ENCODE data around the gene NME7. TPM values are rescaled to one million over a fixed set of nuclear protein-coding genes. Genes with fewer than 3 reads are reported as not detected.
A peak's percentile ranks its signal among the peaks of the same experiment; 100 is the strongest.
"Not testable (repeated sequence)": the region's sequence is repeated elsewhere in the genome, so short reads cannot be mapped to it uniquely, and the experiment has no call there.

The NME7 gene
- total RNA-seq, 1 experiment from 2014 or later, result 67.1 TPM

DNA sequence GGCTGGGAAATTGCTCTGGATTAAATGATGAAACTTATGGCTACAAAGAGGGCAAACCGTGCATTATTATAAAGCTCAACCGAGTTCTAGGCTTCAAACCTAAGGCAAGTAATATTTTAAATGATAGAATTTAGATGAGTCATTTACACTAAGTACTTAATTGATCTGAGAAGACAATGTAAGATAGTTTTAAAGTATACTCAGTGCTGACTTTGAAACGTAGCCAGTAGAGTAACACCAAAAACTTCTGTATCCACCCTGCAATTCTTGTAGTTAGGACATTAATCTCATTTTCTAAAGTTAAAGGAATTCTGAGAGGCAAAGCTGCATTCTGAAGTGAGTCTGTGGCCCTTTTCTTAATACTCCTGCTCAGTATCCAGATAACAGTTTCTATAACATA, 240.3 kb downstream of the NME7 start:
- no peak for DNase-seq (ENCODE audit: low read depth)

DNA sequence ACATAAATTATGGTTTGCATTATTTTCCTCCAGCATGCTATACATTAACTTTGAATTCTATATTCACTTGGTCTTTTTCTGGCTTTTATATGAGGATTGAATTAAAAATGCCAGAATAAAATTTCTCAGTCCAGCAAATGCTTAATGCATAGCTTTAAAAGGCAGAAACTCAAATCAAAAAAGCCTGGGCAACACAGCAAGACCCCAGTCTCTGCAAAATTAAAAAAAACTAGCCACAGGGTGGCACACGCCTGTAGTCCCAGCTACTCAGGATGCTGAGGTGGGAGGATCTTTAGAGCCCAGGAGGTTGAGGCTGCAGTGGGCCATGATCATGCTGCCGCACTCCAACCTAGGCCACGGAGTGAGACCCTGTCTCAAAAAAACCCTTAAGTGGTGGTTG, 241.3 kb downstream of the NME7 start:
- DNase-seq (ENCODE audit: low read depth), result no peak

DNA sequence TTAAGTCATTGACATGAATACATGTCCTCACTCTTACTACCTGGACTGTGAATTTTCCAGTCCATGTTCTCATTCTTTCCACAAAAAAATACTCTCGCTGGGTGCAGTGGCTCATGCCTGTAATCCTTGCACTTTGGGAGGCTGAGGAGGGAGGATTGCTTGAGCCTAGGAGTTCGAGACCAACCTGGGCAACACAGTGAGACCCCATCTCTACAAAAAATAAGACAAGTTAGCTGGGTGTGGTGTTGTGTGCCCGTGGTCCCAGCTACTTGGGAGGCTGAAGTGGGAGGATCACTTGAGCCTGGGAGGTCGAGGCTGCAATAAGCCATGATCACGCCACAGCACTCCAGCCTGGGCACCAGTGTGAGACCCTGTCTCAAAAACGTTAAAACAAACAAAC, 242.0 kb downstream of the NME7 start:
- DNase-seq (ENCODE audit: low read depth), result not testable (repeated sequence)

DNA sequence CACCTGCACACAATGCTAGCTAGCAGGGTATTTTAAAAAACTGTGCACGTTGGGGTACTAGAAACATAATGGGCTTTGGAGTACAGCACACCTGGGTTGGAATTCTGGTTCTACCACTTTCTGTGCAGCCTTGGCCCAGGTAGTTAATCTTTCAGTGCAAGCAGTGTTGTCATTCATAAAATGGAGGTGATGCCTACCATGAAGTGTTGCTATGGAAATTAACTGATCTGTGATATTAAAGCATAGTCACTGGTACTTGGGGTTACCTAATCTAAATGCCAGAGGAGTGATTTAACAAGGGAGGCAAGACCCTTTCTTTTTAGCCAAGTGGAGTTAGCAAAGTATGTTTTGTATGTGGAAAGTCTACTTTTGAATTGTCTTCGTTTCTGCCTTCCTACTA, 243.1 kb downstream of the NME7 start:
- DNase-seq (ENCODE audit: low read depth), result no peak

DNA sequence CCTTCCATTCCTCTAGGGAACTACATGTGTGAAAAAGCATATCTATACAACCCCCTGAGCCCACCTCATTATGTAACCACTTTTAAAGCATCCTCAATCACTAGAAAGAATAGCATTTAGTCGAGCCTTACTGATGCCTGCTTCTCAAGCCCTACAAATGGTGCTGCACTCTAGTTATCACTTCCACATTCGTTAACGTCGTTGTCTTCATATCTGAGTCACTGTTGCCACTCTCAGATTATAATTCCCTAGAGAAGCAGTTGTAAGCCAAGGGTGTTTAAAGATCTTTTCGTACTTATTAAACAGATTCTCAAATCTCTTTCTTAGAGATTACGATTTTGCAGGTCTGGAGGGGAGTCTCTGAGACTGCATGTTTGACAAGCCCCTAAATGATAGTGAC, 244.6 kb downstream of the NME7 start:
- no peak for DNase-seq (ENCODE audit: low read depth)

DNA sequence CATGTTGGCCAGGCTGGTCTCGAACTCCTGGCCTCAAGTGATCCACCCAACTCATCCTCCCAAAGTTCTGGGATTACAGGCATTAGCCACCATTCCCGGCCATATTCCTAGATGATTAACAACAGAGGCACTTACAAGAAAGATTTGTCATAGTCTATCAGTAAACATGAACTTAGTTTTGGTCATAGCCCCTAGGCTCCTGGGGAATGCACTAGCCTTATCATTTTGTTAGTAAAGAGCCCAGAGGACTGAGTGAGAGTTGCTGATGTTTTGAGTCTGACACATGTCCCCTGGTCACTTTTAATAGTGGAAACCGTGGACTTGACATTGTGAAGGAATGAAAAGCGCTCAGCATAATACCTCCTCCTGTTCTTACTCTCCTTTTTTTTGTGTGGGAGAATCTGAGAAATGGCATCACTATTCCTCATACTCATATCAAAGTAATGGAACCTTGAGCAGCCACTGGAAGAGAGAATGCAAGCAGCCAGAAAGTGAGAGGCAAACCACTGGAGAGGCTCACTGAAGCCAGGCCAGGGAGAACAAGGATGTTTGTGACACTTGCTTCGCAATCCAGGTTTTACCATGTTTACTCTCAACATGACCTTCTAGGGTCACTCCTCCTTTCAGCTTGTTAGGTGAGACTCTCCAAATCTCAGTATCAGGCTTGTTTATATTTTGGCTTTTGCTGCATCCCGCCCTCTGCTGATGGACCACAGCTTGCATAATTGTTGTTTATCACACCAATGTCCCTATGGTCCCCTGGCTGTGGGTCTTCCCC, 246.3 kb downstream of the NME7 start:
- no peak for DNase-seq (ENCODE audit: low read depth)

DNA sequence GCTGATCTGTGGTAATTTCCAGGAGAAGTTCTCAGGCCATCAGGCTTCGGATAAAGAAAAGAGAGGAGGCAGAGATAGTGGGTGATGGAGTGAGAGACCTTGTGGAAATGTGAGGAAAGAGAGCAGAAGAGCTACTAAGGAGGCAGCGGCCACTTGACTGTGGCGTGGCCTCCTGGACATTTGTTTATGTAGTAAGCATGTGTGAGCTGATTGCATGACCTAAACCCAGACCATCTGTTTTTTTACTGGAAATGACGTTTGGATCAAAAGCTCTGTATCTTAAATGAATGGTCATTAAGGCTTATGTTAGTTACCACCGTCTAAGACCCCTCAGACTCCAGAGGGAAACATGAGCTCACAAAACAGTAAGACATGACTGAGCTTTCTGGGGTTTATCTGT, 247.5 kb downstream of the NME7 start:
- DNase-seq (ENCODE audit: low read depth), result no peak

DNA sequence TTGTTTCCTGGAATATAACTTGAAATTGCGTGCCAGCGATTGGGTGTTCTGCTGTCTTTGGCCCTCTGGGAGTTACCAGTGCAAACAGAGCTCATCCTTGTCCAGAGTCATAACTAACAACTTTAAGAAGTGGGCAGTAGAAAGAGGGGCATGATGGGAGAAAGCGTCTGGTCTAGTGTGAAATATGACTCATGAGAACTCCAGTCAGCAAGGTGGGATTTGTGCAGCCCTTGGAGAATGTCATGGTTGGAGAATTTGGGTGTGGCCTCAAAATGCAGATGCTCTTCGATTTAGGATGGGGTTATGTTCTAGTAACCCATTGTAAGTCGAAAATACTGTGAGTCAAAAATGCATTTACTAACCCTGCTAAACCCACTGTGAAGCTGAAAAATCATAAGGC, 248.2 kb downstream of the NME7 start:
- DNase-seq (ENCODE audit: low read depth), result peak; percentile 65

DNA sequence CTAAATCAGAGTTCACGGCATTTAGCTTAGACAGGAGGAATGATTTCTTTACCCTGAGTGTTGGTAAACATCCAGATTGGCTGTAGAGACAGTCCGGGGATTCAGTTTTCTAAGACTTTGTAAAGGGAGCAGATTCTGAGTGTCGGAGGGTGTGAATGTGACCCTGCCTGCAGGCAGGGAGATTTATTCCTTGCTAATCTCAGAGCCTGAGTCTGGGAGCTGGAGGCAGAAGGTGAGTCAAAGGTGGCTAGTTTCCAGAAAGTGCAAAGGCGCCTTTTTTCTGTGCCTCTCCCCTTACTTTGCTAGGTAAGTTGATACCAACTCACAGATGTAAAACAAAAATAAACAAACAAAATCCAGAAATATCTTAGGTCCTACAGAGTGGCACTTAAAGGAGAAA, 249.4 kb downstream of the NME7 start:
- no peak for DNase-seq (ENCODE audit: low read depth)

DNA sequence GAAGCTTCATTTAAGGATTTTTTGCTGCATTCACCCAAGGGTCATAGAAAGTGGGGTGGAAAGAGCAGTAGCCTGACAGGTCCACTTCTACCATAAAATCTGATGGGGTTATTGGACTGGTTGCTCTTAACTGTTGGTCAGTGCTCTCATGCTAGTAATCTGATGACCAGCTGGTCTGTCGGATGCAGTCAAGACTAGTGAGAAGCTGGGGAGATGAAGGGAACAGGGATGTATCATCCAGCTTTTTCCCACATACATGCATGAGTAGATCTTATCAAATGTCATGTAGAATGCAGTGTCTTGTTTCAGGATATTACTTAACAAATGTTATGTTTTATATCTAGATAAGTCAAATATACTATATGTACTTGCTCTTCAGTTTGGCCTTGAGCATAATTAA, 250.0 kb downstream of the NME7 start:
- DNase-seq (ENCODE audit: low read depth), result no peak

DNA sequence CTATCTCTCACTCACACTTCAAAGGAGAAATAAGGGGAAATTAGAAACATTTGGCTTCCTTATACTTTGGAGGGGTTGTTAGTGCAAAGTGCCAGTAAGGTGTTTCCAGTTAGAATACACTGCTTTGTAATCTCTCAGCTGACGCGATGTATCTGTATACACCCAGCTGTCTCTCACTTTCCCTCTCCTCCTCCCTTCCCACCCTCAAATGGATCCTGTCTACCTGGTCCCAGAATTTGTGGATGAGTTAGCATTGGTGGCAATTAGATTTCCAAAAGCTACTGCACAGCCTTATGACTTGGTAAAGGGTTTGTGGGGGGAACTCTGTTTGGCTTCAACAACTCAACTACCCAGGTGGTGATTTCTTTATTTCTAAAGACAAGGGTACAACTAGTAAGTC, 250.6 kb downstream of the NME7 start:
- DNase-seq (ENCODE audit: low read depth), result no peak

DNA sequence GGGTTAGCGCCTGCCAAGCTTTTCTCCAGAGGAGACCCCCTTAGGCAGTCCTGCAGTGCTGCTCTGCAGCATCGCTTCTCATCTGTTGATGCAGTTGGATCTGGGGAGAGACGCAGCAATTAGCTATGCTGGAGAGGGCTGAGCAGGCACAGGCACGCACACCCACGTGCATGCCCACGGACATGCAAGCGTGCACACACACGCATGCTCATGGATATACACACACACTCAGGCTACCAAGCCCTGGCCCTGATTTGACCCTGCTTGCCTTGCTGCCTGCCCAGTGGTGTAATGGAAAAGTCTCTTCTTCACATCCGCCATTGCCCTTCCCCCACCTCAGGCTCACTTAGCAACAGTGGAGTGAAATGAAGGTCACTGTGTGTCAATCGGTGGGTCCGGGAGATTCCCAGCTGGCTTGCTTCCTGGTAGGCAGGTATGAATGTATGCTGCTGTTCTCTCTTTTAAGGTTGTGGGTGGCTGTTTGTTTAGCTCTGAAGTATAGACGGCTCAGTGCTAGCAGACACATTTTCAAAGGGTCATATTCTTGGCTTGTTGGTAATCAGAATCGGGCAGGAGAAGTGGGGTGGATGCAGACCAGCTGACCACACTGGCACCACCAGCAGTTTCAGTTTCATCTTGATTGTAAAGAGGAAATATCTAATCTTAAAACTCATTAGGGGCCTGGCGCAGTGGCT, 251.6 kb downstream of the NME7 start:
- peak; percentile 60 for DNase-seq (ENCODE audit: low read depth)

DNA sequence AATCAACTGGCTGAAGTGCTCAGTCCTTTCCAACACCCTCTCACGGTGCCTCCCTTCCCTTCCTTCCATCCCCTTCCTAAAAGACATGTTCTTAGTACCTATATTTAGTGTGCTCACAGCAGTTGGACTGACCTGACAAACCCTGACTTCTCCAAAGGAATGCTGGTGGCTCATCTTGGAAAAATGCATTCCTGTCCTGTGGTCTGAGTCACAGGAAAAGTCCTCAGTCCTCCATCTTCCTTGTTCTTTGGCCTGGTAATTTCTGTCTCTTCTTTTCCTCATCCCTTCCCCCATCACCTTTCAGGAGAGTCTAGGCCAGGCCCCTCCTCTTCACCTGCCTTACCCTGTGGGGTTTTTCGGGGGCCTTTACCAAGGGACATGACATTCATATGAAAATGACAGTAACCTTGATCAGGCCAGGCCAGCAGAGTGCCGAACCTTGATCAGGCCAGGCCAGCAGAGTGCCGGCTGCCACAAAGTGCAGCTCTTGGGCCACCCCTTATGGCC, 253.9 kb downstream of the NME7 start:
- peak; percentile 92 for DNase-seq (ENCODE audit: low read depth)

DNA sequence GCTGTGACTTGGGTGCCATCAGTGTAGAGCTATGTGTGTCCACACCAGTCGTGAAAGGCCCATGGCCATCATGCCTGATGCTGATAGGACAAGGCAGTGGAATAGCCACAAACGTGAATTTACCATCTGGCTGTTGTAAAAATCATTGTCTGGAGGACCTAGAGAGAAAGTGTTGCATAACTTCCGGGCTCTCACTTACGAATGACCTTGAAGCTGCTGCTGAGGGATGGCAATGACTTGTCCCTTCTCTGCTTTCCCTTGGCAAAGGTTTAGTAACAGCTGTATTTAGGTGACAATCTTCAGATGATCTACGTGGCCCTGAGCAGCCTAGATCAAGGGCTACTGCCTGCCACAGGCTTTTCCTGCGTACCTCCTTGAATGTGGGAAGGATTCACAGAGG, 255.4 kb downstream of the NME7 start:
- DNase-seq (ENCODE audit: low read depth), result no peak

DNA sequence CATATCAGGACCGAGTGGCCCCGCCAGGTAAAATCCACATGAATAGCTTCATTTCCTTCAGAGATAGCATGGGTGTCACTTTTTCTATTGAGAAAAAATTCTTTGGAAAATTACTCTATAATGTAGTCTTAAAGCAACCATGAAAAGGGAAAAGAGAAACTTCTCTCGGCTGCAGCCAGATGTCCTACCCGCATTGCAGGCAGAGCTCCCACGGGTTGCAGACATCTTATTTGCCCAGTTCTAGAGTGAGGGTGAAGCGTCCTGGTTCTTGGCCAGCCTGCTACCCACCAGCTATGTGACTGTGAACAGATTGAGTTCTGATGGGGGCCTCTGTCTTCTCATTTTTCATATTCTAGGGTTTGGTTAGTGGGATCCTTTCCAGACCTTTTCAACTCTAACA, 256.1 kb downstream of the NME7 start:
- no peak for DNase-seq (ENCODE audit: low read depth)

DNA sequence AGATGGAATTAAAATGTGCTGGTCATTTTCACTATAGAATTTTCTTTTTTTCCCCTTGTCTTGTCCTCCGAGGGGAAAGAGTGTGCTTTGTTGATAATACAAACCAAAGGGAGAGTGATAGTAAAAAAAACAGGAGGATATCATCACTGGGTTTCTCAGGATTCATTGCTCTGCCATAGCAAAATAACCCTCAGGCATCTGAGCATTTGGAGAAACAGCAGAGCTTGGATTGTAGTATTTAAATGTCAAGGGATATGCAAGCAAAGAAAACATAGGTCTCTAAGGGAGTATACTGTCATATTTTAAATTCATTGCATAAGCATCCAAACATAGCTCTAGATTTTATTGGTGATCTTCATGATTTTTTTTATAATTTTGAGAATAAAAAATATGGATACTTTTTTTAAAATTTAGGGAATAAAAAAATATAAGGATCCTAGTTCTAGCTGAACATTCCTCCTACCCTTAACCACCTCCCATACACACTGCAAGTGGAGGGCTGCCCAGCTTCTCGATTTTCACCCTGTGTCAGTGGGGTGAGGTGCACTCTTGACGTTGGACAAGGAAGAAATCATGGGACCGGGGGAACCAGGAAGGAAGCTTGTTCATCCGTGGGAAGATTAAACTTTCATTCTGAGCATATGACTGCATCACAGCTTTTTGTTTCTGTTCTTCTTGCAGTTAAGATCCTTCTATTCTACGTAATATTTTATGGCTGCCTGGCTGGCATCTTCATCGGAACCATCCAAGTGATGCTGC, 256.7 kb downstream of the NME7 start:
- DNase-seq (ENCODE audit: low read depth), result no peak

DNA sequence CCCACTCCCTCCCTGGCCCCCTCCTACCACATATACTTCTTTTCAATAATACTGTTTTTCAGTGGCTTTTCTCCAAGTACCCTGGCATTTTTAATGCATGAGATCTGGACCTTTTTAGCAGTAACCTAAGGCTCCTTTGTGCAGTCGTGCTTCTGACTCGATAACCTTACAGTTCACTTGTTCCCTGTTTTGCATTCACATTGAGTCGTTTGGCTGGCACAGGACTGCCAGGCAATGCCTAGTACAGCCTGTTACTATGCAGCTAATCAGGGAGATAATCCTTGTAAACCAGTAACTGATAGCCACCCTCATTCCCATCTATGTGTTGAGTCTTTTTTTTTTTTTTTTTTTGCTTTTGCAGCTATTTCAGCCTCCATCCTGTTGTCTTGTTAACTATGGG, 257.4 kb downstream of the NME7 start:
- no peak for DNase-seq (ENCODE audit: low read depth)

DNA sequence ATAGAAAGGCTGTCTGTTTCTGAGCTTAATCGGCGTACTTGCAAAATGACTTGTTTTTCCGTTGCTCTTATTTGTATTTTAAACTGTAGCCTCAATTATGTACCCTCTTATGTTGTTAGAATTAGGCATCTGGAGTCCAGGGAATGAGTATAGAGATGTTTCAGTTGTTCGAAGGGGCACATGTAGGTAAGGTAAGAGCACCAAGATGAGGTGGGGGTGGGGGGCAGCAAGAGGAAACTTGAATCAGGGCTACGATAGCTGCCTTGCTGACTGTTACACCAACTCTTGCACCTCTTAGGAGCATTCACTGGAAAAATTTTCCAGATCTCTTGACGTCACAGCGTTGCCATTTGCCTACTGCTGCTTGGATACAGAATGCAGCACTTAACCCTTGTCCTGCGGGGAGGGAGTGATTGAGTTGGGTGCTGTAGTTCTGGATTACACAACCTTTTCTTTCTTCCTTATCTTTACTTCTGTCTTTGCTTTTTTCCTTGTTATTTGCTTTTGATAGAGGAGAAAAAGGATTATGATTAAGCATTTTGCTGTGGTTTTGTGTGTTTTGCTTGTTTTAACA, 257.9 kb downstream of the NME7 start:
- peak; percentile 80 for DNase-seq (ENCODE audit: low read depth)

DNA sequence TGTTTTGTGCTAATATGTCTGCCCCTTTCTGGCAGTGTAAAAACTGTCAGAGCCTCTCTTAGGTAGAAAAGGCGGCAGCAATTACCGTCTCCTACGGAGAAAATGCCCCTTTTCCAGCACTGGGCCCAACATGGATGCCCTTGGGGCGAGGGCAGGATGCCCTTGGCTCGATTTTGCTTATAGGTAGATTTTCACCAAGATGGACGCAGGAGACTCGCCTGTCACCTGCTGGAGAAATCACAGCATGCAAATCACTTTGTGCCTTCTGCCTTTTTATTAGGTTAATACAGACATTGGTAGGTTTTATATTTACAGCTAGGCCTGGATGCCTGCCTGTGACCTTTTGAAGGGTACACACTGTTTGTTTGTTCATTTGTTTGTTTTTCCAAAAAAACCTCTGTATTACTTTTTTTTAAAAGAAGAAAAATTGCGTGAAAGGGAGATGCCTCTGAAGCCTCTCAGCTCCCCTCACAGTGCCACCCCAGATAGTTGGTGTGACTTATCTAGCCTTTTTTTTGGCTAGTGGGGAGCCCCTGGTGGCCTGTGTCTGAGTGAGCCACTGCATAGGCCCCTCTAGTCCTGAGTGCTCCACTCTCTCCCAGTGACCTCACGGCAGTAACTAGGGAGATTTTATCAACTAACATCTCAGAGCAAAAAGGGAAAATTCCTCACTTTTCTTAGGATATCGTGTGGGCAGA, 258.6 kb downstream of the NME7 start:
- DNase-seq (ENCODE audit: low read depth), result peak; percentile 50

DNA sequence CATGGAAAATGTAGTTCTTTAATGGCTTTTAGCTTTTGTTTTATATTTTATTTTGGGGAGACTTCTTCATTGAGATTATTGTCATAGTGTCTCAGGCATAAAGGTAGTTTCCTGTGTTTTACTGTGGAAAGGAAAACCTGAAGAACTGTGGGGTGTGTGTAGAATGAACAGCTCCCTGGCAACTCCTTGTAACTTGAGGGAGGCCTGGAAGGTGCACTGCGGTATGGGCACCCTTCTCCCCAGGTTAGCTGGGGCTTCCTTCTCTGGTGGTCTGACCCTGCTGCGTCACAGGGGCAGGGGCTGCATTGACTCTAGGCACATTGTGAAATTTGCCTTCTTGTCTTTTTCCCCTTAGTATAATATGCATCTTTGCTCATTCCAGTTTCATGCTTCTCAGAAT, 259.4 kb downstream of the NME7 start:
- no peak for DNase-seq (ENCODE audit: low read depth)

DNA sequence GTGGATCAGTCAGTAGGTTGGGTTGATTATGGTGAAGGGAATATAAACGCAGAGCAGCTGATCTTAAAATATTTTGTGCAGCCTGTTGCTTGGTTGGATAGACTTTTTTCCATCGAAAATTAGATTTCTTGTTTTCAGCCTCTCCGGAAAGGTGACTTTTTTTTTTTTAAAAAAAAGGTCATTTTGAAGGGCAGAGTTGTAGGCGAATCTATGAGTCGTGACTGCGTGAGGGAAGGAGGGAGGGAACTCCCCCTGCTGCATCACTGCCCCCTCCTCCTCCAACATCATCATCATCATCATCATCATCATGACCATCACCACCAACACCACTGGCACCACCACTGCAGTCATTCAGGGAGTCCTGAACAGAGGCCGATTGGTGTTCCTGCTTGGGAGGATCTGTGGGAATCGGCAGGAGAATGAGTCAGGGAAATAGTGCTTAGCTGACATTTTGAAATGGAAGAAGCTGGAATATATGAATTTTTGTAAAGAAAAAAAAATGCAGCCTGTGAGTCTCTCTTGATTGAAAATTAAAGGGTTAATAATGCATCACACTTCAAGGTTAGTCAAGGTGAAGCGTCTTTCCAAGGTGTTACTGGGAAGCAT, 259.9 kb downstream of the NME7 start:
- peak; percentile 80 for DNase-seq (ENCODE audit: low read depth)
